GM21786 (cell line): ENCODE data around the gene FBXO34.

Source experiments
- ATAC-seq: cut with Tn5 transposase; IDR thresholded peaks from one replicate; pipeline ENCODE4 v1.9.1; 2021; ENCODE audit not compliant: unreplicated experiment

Gene FBXO34

GRCh38 chr14:55270832-55271571 lies at the start of gene FBXO34:
FBXO34 (plus strand) TSS chr14:55271421; CDS start chr14:55350391, 78,970 bp downstream.
- peak; percentile 85 for ATAC-seq

GRCh38 chr14:55221968-55222367 lies 49.3 kb upstream of the FBXO34 start:
- ATAC-seq: no peak

- ATAC-seq: no peak
Measured at GRCh38 chr14:55223364-55223763, 47.9 kb upstream of the FBXO34 start.

- no peak for ATAC-seq
Measured at GRCh38 chr14:55228261-55228660, 43.0 kb upstream of the FBXO34 start.

GRCh38 chr14:55233591-55233990 lies 37.6 kb upstream of the FBXO34 start:
- ATAC-seq: no peak

- no peak for ATAC-seq
Measured at GRCh38 chr14:55238019-55238680, 33.1 kb upstream of the FBXO34 start.

GRCh38 chr14:55239320-55239719 lies 31.9 kb upstream of the FBXO34 start:
- no peak for ATAC-seq

- ATAC-seq: no peak
Measured at GRCh38 chr14:55240526-55241178, 30.6 kb upstream of the FBXO34 start.

- ATAC-seq: no peak
Measured at GRCh38 chr14:55241673-55242072, 29.5 kb upstream of the FBXO34 start.

- no peak for ATAC-seq
Measured at GRCh38 chr14:55243386-55243785, 27.8 kb upstream of the FBXO34 start.

- no peak for ATAC-seq
Measured at GRCh38 chr14:55243813-55244212, 27.4 kb upstream of the FBXO34 start.

- ATAC-seq: no peak
Measured at GRCh38 chr14:55245657-55246268, 25.5 kb upstream of the FBXO34 start.

GRCh38 chr14:55248411-55248810 lies 22.8 kb upstream of the FBXO34 start:
- ATAC-seq: no peak

- ATAC-seq: no peak
Measured at GRCh38 chr14:55249423-55249822, 21.8 kb upstream of the FBXO34 start.

- ATAC-seq: no peak
Measured at GRCh38 chr14:55253276-55253675, 17.9 kb upstream of the FBXO34 start.

GRCh38 chr14:55254581-55254980 lies 16.6 kb upstream of the FBXO34 start:
- ATAC-seq: no peak

GRCh38 chr14:55255979-55256378 lies 15.2 kb upstream of the FBXO34 start:
- no peak for ATAC-seq

GRCh38 chr14:55256586-55256985 lies 14.6 kb upstream of the FBXO34 start:
- no peak for ATAC-seq

GRCh38 chr14:55265197-55265596 lies 6.0 kb upstream of the FBXO34 start:
- ATAC-seq: no peak

GRCh38 chr14:55267820-55268219 lies 3.4 kb upstream of the FBXO34 start:
- ATAC-seq: no peak

GRCh38 chr14:55271572-55272298 lies 514 bp downstream of the FBXO34 start:
- ATAC-seq: peak; percentile 33
